ENCODE measurements around the gene PCGF1. TPM values are rescaled to one million over a fixed set of nuclear protein-coding genes. Genes with fewer than 3 reads are reported as not detected.

Gene PCGF1
- total and polyA plus RNA-seq, 2 of the 13 experiments (the other 11 are each of a cell fraction or from before 2014, with no cell fraction given), result 20.4 to 22.6 TPM

DNA sequence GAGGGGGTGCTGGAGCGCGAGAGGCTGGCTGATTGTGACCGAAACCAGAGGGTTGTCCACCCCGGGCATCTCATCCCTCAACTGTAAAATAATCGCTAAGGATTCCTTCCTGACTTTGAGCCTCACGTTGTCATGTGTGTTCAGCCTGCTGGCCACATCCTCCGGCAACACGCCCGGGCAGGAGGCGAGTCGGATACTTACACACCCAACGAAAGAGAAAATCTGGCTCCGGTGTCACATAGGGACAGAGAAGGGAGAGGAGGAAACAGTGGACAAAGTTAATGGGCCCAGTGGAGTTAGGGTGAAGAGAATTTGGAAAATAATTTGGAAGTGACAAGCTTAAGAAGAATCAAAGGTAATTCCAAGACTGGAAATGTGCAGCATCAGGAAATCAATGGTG, 9.2 kb upstream of the PCGF1 start (continued):
- no peak for TF ChIP-seq CEBPB (IDR thresholded peaks at IDR 0.05; ENCODE audit: borderline replicate concordance, low read depth, low read length)
- TF ChIP-seq ZFAT (CRISPR knock-in tag; conservative IDR thresholded peaks at IDR 0.05), result no peak
- TF ChIP-seq ZNF709 (CRISPR knock-in tag; IDR thresholded peaks at IDR 0.05), result no peak
- TF ChIP-seq, protein P1, sequence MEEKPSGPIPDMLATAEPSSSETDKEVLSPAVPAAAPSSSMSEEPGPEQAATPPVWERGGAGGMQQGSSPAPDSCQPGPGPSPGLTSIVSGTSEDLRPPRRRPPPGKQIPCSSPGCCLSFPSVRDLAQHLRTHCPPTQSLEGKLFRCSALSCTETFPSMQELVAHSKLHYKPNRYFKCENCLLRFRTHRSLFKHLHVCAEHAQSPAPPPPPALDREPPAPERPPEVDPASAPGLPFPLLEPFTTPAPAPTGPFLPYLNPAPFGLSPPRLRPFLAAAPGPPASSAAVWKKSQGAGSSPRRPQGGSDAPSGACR (CRISPR knock-in tag; IDR thresholded peaks at IDR 0.05), result no peak
- no peak for TF ChIP-seq XBP1 (CRISPR knock-in tag; IDR thresholded peaks at IDR 0.05)
- no peak for TF ChIP-seq PHB2 (IDR thresholded peaks at IDR 0.05; ENCODE audit: partially characterized antibody)
- TF ChIP-seq ZNF501 (CRISPR knock-in tag; IDR thresholded peaks at IDR 0.05), result no peak
- TF ChIP-seq ZNF776 (CRISPR knock-in tag; IDR thresholded peaks at IDR 0.05), result no peak
- no peak for TF ChIP-seq ZNF558 (CRISPR knock-in tag; IDR thresholded peaks at IDR 0.05; ENCODE audit: borderline replicate concordance)
- no peak for TF ChIP-seq ZNF317 (CRISPR knock-in tag; IDR thresholded peaks at IDR 0.05)

DNA sequence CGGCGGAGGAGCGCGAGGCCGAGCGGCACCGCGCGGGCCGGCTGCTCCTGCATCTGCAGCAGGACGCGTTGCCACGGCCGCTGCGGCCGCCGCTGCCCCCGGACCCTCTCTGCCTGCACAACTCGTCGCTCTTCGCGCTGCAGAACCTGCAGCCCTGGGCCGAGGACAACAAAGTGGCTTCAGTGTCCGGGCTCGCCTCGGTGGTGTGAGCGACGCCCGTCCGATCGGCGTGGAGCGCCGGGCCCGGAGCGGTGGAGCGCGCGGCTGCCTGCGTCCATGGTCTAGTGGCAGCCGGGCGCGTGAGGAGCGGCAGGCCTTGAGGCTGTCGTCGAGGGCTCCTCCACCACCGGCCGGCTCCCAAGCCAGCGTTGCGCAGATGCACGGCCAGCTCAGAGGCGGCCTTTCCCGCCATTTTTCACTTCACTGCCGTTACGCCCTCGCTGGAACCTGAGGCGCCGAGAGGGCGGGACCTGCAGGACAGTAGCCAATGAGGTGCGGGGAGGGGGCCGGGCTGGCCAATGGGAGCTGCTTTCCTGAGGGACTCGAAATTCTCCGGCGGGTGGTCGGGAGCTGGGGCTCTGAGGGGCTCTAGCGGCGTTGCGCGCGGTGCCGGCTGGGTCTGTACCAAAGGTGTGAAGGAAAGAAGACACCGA, 8.6 kb upstream of the PCGF1 start:
- no peak overlapping the region for H3K4me3 ChIP-seq (replicated peaks in 1 of 3; ENCODE audit: insufficient read depth in 1 of 3, low read depth in 2 of 3, low read length in 3 of 3)
- no peak for FAIRE-seq
- H3K36me3 ChIP-seq (replicated peaks in 1 of 2; ENCODE audit: control insufficient read depth in 1 of 2, insufficient read depth in 2 of 2, low read length in 2 of 2), result peaks cover 13 to 20% of the 10 kb centered on the region in 2 experiments; a peak in 4 of 5 replicates
- no peaks in the 10 kb centered on the region for H3K9me3 ChIP-seq (ENCODE audit: low read length)
- POLR2A ChIA-PET, result interaction anchor here (1.0 to 2.1 kb wide), 3 partner anchors 12 to 34 kb away, joined by 3 to 6 read pairs (median 4); partner anchors contain the start of gene HTRA2
- peaks cover 36% of the 10 kb centered on the region for H3K4me1 ChIP-seq (ENCODE audit: insufficient read depth, low read length)
- H3K9ac ChIP-seq (ENCODE audit: insufficient read depth, low read depth, low read length), result no peak overlapping the region
- intact Hi-C loops (cut with micrococcal nuclease; ENCODE audit: unreplicated experiment), result no loop called here
- H3K79me2 ChIP-seq (ENCODE audit: insufficient read depth, low read length), result no peaks in the 10 kb centered on the region
- no peak for DNase-seq (ENCODE audit: low spot score)
- ATAC-seq, result no peak
- in situ Hi-C loops (cut with HindIII; ENCODE audit: extremely low pct_ligation_motif_present, low pct_unique_long_range_greater_than_20kb), result no loop called here
- no peak overlapping the region for H3K27ac ChIP-seq (ENCODE audit: extremely low read length, insufficient read depth, low read length)
- 98% methylated on average over 72 of the region's 72 CpGs for WGBS (ENCODE audit: low lambda C conversion rate)
- CTCF ChIA-PET (ENCODE audit: low intra/inter-chr PET ratio, low total read pairs), result no interaction called here
- BruUV-seq (replicated peaks), result no TSS peak
- no peak overlapping the region for H2AFZ ChIP-seq (ENCODE audit: low read length)
- H3K4me2 ChIP-seq (ENCODE audit: low read depth, low read length), result no peak overlapping the region
- no peaks in the 10 kb centered on the region for H3K27me3 ChIP-seq (ENCODE audit: control insufficient read depth in 1 of 2, insufficient read depth in 2 of 2, low read length in 2 of 2)
- no peaks in the 10 kb centered on the region for H4K20me1 ChIP-seq (ENCODE audit: insufficient read depth, low read length)
- TF ChIP-seq, protein P2, sequence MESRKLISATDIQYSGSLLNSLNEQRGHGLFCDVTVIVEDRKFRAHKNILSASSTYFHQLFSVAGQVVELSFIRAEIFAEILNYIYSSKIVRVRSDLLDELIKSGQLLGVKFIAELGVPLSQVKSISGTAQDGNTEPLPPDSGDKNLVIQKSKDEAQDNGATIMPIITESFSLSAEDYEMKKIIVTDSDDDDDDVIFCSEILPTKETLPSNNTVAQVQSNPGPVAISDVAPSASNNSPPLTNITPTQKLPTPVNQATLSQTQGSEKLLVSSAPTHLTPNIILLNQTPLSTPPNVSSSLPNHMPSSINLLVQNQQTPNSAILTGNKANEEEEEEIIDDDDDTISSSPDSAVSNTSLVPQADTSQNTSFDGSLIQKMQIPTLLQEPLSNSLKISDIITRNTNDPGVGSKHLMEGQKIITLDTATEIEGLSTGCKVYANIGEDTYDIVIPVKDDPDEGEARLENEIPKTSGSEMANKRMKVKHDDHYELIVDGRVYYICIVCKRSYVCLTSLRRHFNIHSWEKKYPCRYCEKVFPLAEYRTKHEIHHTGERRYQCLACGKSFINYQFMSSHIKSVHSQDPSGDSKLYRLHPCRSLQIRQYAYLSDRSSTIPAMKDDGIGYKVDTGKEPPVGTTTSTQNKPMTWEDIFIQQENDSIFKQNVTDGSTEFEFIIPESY (CRISPR knock-in tag; IDR thresholded peaks at IDR 0.05), result no peak
- no peak for TF ChIP-seq YEATS2 (CRISPR knock-in tag; IDR thresholded peaks at IDR 0.05; ENCODE audit: borderline replicate concordance)
- no peak for TF ChIP-seq EEA1 (CRISPR knock-in tag; IDR thresholded peaks at IDR 0.05; ENCODE audit: borderline replicate concordance)
